HG03064 (cell line): ENCODE results near the gene ELMOD3.
"Not testable (repeated sequence)": the region's sequence is repeated elsewhere in the genome, so short reads cannot be mapped to it uniquely, and the experiment has no call there.

Experiments
- ATAC-seq: cut with Tn5 transposase; IDR thresholded peaks from one replicate; pipeline ENCODE4 v1.9.1; 2021; ENCODE audit warnings: low read depth; ENCODE audit not compliant: unreplicated experiment

The ELMOD3 gene

GRCh38 chr2:85438201-85439024, 83.8 kb downstream of the ELMOD3 start:
- ATAC-seq: no peak

DNA sequence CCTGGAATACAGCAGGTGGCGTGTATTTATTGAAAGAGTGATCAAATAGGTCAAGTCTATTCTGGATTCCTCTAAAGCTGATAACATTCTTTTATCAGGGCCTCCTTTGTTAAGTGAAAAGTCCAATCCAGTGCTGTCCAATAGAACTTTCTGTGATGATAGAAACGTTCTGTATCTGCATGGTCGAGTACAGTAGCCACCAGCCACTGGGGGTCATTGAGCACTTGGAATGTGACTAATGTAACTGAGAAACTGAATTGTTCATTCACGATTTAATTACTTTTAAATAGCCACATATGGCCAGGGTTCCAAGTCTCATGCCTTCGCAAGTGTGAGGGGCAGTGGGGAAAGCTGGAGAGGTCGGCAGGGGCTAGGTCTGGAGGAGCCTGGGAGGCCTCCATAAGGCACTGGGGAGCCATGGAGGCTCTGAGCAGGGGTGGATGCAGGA, 84.5 kb downstream of the ELMOD3 start:
- ATAC-seq: no peak

DNA sequence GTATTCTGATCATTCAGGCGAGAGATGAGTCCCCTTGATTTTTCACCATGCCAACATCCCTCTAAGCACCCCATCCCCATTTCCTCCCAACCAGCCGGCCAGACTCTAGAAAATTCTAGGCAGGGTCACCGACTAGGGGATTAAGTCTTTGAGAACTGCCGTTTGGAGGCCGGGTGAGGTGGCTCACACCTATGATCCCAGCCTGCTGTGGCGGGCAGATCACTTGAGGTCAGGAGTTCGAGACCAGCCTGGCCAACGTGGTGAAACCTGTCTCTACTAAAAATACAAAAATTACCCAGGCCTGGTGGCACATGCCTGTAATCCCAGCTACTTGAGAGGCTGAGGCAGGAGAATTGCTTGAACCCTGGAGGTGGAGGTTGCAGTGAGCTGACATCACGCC, 85.0 kb downstream of the ELMOD3 start:
- ATAC-seq: not testable (repeated sequence)

GRCh38 chr2:85439986-85440385, 85.4 kb downstream of the ELMOD3 start:
- no peak for ATAC-seq

GRCh38 chr2:85440729-85441128, 86.2 kb downstream of the ELMOD3 start:
- ATAC-seq: no peak
